Measurements from ENCODE around the gene IL6. TPM values are rescaled to one million over a fixed set of nuclear protein-coding genes. Genes with fewer than 3 reads are reported as not detected.

Gene IL6
- 5.2 and 5.4 TPM in 2 replicates for total RNA-seq (2011; cell fraction: chromatin; rRNA removed; ENCODE audit: low replicate concordance)
- total RNA-seq (2011; cell fraction: nucleolus; rRNA removed) = 2.2 and 6.7 TPM in 2 replicates
- 1.9 and 7.3 TPM in 2 replicates for total RNA-seq (2011; cell fraction: nucleoplasm; rRNA removed)
- 1.1 and 1.2 TPM in 2 replicates for total RNA-seq (2014; rRNA removed)
- 1.3 and 1.5 TPM in 2 replicates for total RNA-seq (2014; rRNA removed; fragmentation: Illumina TruSeq; extraction: Trizol)
- total RNA-seq (2015; rRNA removed; fragmentation: Illumina TruSeq; extraction: Trizol) = 0.68 and 0.76 TPM in 2 replicates
- 0.94 and 1.5 TPM in 2 replicates for total RNA-seq (2021)
- polyA plus RNA-seq (2011; rRNA removed) = 1.2 and 1.6 TPM in 2 replicates
- 0.48 and 0.63 TPM in 2 replicates for polyA plus RNA-seq (2011; cell fraction: cytosol; rRNA removed)
- polyA plus RNA-seq (2011; cell fraction: nucleus; rRNA removed) = 3.0 and 4.2 TPM in 2 replicates
- polyA plus RNA-seq (2012) = 1.1 and 2.5 TPM in 2 replicates
- polyA plus RNA-seq (2014; fragmentation: Illumina TruSeq; extraction: Trizol) = 2.0 and 2.2 TPM in 2 replicates
- 1 to 10 TPM; 1.5 to 2.9 TPM for polyA plus RNA-seq (2014; fragmentation: Nextera tagmentation; extraction: Ambion mirVana)
- 1.2 and 2.2 TPM in 2 replicates for polyA plus RNA-seq (2014; rRNA removed)
- 0.57 and 1.1 TPM in 2 replicates for polyA minus RNA-seq (2011; rRNA and poly(A)+ RNA removed)
- 1.4 and 1.5 TPM in 2 replicates for polyA minus RNA-seq (2011; cell fraction: cytosol; rRNA and poly(A)+ RNA removed)
- polyA minus RNA-seq (2011; cell fraction: nucleus; rRNA and poly(A)+ RNA removed) = 2.4 TPM in 2 replicates
- Bru-seq, nascent RNA = percentile 44 among the genes with signal in this experiment
- BruChase-seq, experiment 1, labeled RNA remaining after a 2-hour chase = percentile 26 among the genes with signal in this experiment
- percentile 38 among the genes with signal in this experiment for BruChase-seq, experiment 2, labeled RNA remaining after a 6-hour chase
- long read RNA-seq, experiment 1, partial matches to known transcripts = 0 of 1 reads
- long read RNA-seq, experiment 1, other reads (novel, unspliced or antisense) = 0 of 1 reads
- long read RNA-seq, experiment 2 = 0 reads
- long read RNA-seq, experiment 3 = 0 reads

GRCh38 chr7:22726907-22727713, at the start of gene IL6:
IL6 (plus strand) TSS chr7:22727200; CDS start chr7:22727263, 63 bp downstream.
- Histone ChIP-seq H3K9me1 (ENCODE audit: control insufficient read depth, insufficient read depth, low read length) (no peaks in the 10 kb centered on the region), H3K9me3 (replicated peaks; ENCODE audit: control insufficient read depth, insufficient read depth, low read depth, low read length) (no peaks in the 10 kb centered on the region), H4K20me1 (replicated peaks; ENCODE audit: control insufficient read depth, insufficient read depth, low read length) (no peaks in the 10 kb centered on the region), H3K36me3 (ENCODE audit: control insufficient read depth, insufficient read depth, low read length) (no peaks in the 10 kb centered on the region), H3K4me3 (peak within 1 kb of the TSS; percentile 33), H3K27me3 (ENCODE audit: control insufficient read depth in 2 of 2, insufficient read depth in 2 of 2, low read length in 2 of 2) (no peaks in the 10 kb centered on the region), H3K4me1 (replicated peaks in 1 of 2; ENCODE audit: control insufficient read depth in 2 of 2, insufficient read depth in 2 of 2, low read length in 2 of 2) (peaks cover 16 to 58% of the 10 kb centered on the region in 2 experiments), H3K79me2 (ENCODE audit: control insufficient read depth, insufficient read depth, low read length) (peaks cover 2% of the 10 kb centered on the region; the same call in 1 of the 3 replicates), H3K4me2 (ENCODE audit: insufficient read depth, low read length) (peak within 1 kb of the TSS; percentile 75), H3K9ac (ENCODE audit: insufficient read depth in 1 of 2, low read depth in 2 of 2, low read length in 2 of 2) (peak within 1 kb of the TSS; percentile 43 to 89), H2AFZ (ENCODE audit: low read depth, low read length) (peak within 1 kb of the TSS; percentile 89), H3K27ac (ENCODE audit: extremely low read depth, low read depth, low read length) (peak within 1 kb of the TSS; percentile 42)
- FAIRE-seq = peak; percentile 49
- peak; percentile 84 to 90 (median 85) for DNase-seq (ENCODE audit: extremely low read depth in 1 of 4, low spot score in 3 of 4)
- no TSS peak for BruUV-seq (replicated peaks)
- ChIA-PET CTCF (ENCODE audit: low intra/inter-chr PET ratio) (interaction anchor here (0.5 to 3.1 kb wide), 6 partner anchors 11 to 329 kb away, joined by 3 to 52 read pairs (median 6); no protein-coding TSS in a partner anchor), POLR2A (interaction anchor here (0.9 to 2.7 kb wide), 9 partner anchors 9 to 166 kb away, joined by 3 to 11 read pairs (median 4); no protein-coding TSS in a partner anchor)
- WGBS (ENCODE audit: insufficient coverage, low coverage, missing lambda C conversion rate) = 9% methylated on average over 28 of the region's 28 CpGs
- in situ Hi-C loops (cut with MboI) = loop anchor here (25.0 kb wide), 1 partner anchor 615 kb away; no protein-coding TSS in a partner anchor
- intact Hi-C loops (cut with micrococcal nuclease) = loop anchor here (1.0 to 5.0 kb wide), 7 partner anchors 24 to 345 kb away; no protein-coding TSS in a partner anchor
- peak; percentile 86 for ATAC-seq
- no peak for TF ChIP-seq NONO (IDR thresholded peaks at IDR 0.05; ENCODE audit: low read depth in 2 of 2, low read length in 1 of 2)
- no peak for TF ChIP-seq ZNF778 (CRISPR knock-in tag; IDR thresholded peaks at IDR 0.05)
- no peak for TF ChIP-seq DDX20 (tag; IDR thresholded peaks at IDR 0.05; ENCODE audit: low read depth)
- no peak for TF ChIP-seq FIP1L1 (IDR thresholded peaks at IDR 0.05; ENCODE audit: low read depth, low read length, poor library complexity, severe bottlenecking)
- TF ChIP-seq TOE1 (IDR thresholded peaks at IDR 0.05; ENCODE audit: borderline replicate concordance) = no peak
- no peak for TF ChIP-seq TOE1 (CRISPR knock-in tag; IDR thresholded peaks at IDR 0.05; ENCODE audit: borderline replicate concordance, low read depth)
- no peak for TF ChIP-seq NFYB (IDR thresholded peaks at IDR 0.05; ENCODE audit: extremely low read depth, insufficient read length)
- peak; percentile 51 for TF ChIP-seq POLR2G (IDR thresholded peaks at IDR 0.05; ENCODE audit: low read depth, low read length)
- peak; percentile 40; the same call in 1 of the 2 replicates for TF ChIP-seq JUND (IDR thresholded peaks at IDR 0.05; ENCODE audit: borderline replicate concordance, low read depth, low read length)
- no peak; the same call in 2 of the 3 replicates for TF ChIP-seq JUND (tag; IDR thresholded peaks at IDR 0.05; ENCODE audit: borderline replicate concordance, low read depth, low read length)
- peak in 1 of 2 experiments; percentile 23 for TF ChIP-seq AFF1 (IDR thresholded peaks at IDR 0.05; ENCODE audit: low read depth in 1 of 2, partially characterized antibody in 2 of 2)
- peak; percentile 98 for TF ChIP-seq NFIC (IDR thresholded peaks at IDR 0.05)
